OCI-LY3 (cell line): Measurements from ENCODE around the gene SIN3B.

Source experiments
- CTCF ChIP-seq: fragments of 200-600, 300-600 bp; sonication (generic); IDR thresholded peaks from 2 replicates; pipeline ENCODE4 v1.5.1; 2014; ENCODE audit warnings: antibody characterized with exemption, low read length, low read depth
- EZH2phosphoT487 ChIP-seq: fragments of 200-600 bp; shearing (Covaris generic); IDR thresholded peaks from 2 replicates; pipeline ENCODE4 v1.6.1; 2018; ENCODE audit warnings: antibody characterized with exemption, mixed run types, low read depth

GRCh38 chr19:16867211-16867610 lies 38.0 kb downstream of the SIN3B start:
- TF ChIP-seq CTCF (no peak), EZH2phosphoT487 (no peak)
